ENCODE measurements around the gene POLK. TPM values are rescaled to one million over a fixed set of nuclear protein-coding genes. Genes with fewer than 3 reads are reported as not detected.

Gene POLK
- total RNA-seq, 1 donor from 2014 or later: 27.6 TPM

DNA sequence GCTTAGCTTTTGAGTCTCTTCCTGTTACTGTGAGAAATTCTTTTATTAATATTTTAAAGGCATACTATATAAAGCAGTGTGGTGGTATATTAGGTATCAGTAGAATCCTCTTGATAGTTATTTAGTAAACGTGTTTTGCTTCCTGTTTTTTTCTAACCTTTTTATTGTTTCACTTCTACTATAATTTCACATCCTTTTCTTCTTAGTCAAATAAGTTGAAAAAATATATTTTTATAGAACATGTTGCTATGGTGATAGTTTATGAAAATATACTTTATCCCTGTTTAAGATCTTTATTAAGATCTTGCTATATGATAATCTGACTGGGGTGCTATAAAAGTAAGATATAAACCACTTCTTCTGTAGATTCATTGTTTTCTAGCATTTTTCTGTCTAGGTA lies 2.1 kb downstream of the POLK start:
- Histone ChIP-seq H3K4me3 (ENCODE audit: insufficient read depth, low read depth, low read length) (no peak overlapping the region), H3K79me2 (ENCODE audit: insufficient read depth, low read length) (peaks cover 97% of the 10 kb centered on the region), H3K27me3 (ENCODE audit: insufficient read depth, low read length) (no peaks in the 10 kb centered on the region), H3K9me3 (ENCODE audit: insufficient read depth, low read depth, low read length) (no peaks in the 10 kb centered on the region), H4K20me1 (ENCODE audit: insufficient read depth, low read length) (peaks cover 24% of the 10 kb centered on the region), H3K4me1 (ENCODE audit: insufficient read depth, low read length) (no peaks in the 10 kb centered on the region), H3K9ac (ENCODE audit: low read length) (no peak overlapping the region), H3K27ac (ENCODE audit: low read depth, low read length) (no peak overlapping the region), H2AFZ (ENCODE audit: low read depth, low read length) (no peak overlapping the region), H3K36me3 (ENCODE audit: insufficient read depth, low read length) (no peaks in the 10 kb centered on the region), H3K4me2 (ENCODE audit: low read length) (peak overlapping the region; percentile 86)
- no peak overlapping the region for H3K4me3 Mint-ChIP-seq (ENCODE audit: unreplicated experiment)
- TF ChIP-seq, protein P1, sequence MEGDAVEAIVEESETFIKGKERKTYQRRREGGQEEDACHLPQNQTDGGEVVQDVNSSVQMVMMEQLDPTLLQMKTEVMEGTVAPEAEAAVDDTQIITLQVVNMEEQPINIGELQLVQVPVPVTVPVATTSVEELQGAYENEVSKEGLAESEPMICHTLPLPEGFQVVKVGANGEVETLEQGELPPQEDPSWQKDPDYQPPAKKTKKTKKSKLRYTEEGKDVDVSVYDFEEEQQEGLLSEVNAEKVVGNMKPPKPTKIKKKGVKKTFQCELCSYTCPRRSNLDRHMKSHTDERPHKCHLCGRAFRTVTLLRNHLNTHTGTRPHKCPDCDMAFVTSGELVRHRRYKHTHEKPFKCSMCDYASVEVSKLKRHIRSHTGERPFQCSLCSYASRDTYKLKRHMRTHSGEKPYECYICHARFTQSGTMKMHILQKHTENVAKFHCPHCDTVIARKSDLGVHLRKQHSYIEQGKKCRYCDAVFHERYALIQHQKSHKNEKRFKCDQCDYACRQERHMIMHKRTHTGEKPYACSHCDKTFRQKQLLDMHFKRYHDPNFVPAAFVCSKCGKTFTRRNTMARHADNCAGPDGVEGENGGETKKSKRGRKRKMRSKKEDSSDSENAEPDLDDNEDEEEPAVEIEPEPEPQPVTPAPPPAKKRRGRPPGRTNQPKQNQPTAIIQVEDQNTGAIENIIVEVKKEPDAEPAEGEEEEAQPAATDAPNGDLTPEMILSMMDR (IDR thresholded peaks at IDR 0.05; ENCODE audit: insufficient read depth, low read depth, low read length): no peak
- TF ChIP-seq EZH2 (IDR thresholded peaks at IDR 0.05; ENCODE audit: insufficient read depth, low read length): no peak
- DNase-seq (ENCODE audit: low read depth) (no peak), FAIRE-seq (no peak)
- H3K27ac Mint-ChIP-seq (ENCODE audit: unreplicated experiment): peak overlapping the region; percentile 41
- no peaks in the 10 kb centered on the region for H3K36me3 Mint-ChIP-seq (ENCODE audit: low read depth, unreplicated experiment)
- H3K4me1 Mint-ChIP-seq (ENCODE audit: low read depth, unreplicated experiment): peaks cover 16% of the 10 kb centered on the region
- no peaks in the 10 kb centered on the region for H3K27me3 Mint-ChIP-seq (ENCODE audit: low read depth, unreplicated experiment)
- H3K9me3 Mint-ChIP-seq (ENCODE audit: unreplicated experiment): no peaks in the 10 kb centered on the region

DNA sequence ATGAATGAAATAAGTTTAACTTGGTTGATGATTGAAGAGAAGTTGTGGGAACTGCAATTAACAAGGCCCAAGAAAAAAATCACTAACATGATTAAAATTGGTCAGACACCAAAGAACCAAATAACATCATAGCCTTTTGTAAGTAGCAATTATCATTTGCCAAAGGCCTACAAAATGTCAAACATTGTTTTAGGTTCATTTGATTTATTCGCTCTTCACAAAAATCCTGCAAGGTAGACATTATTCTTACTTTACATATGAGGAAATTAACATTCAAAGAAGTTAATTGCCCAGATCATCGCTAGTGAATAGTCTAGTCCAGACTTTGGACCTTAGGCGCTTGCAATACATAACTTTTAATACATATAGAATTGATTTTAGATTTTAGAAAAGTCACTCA lies 2.6 kb downstream of the POLK start:
- no peaks in the 10 kb centered on the region for H3K4me1 ChIP-seq (ENCODE audit: insufficient read depth, low read length)
- peaks cover 28% of the 10 kb centered on the region for H4K20me1 ChIP-seq (ENCODE audit: insufficient read depth, low read length)
- no peak for DNase-seq (ENCODE audit: low read depth)
- Mint-ChIP-seq H3K9me3 (ENCODE audit: unreplicated experiment) (no peaks in the 10 kb centered on the region), H3K27ac (ENCODE audit: unreplicated experiment) (no peak overlapping the region), H3K36me3 (ENCODE audit: low read depth, unreplicated experiment) (no peaks in the 10 kb centered on the region), H3K4me3 (ENCODE audit: unreplicated experiment) (peak overlapping the region; percentile 14), H3K4me1 (ENCODE audit: low read depth, unreplicated experiment) (peaks cover 16% of the 10 kb centered on the region), H3K27me3 (ENCODE audit: low read depth, unreplicated experiment) (no peaks in the 10 kb centered on the region)
- no peak overlapping the region for H3K9ac ChIP-seq (ENCODE audit: low read length)
- no peaks in the 10 kb centered on the region for H3K27me3 ChIP-seq (ENCODE audit: insufficient read depth, low read length)
- TF ChIP-seq, protein P1 (IDR thresholded peaks at IDR 0.05; ENCODE audit: insufficient read depth, low read depth, low read length): no peak
- TF ChIP-seq EZH2 (IDR thresholded peaks at IDR 0.05; ENCODE audit: insufficient read depth, low read length): no peak
- H3K9me3 ChIP-seq (ENCODE audit: insufficient read depth, low read depth, low read length): no peaks in the 10 kb centered on the region
- no peaks in the 10 kb centered on the region for H3K36me3 ChIP-seq (ENCODE audit: insufficient read depth, low read length)
- peaks cover 97% of the 10 kb centered on the region for H3K79me2 ChIP-seq (ENCODE audit: insufficient read depth, low read length)
- H2AFZ ChIP-seq (ENCODE audit: low read depth, low read length): no peak overlapping the region
- H3K4me2 ChIP-seq (ENCODE audit: low read length): no peak overlapping the region
- H3K27ac ChIP-seq (ENCODE audit: low read depth, low read length): no peak overlapping the region
- H3K4me3 ChIP-seq (ENCODE audit: insufficient read depth, low read depth, low read length): no peak overlapping the region
- FAIRE-seq: no peak

DNA sequence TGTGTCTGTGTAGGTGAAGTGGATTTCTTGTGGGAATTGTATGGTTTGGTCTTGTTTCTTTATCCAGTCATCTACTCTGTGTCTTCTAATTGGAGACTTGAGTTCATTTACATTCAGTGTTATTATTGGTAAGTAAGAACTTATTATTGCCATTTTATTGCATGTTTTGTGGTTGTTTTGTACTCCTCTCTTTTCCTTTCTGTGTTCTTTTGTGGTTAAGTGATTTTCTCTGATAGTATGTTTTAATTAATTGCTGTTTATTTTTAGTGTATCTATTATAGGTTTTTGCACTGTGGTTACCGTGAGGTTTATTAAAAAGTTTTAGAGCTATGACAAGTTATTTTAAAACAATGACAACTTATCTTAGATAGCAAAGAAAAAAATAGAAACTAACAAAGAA lies 8.1 kb downstream of the POLK start:
- H3K4me3 Mint-ChIP-seq (ENCODE audit: unreplicated experiment): no peak overlapping the region
- Histone ChIP-seq H3K9me3 (ENCODE audit: insufficient read depth, low read depth, low read length) (no peaks in the 10 kb centered on the region), H3K79me2 (ENCODE audit: insufficient read depth, low read length) (peaks cover 99% of the 10 kb centered on the region), H3K4me3 (ENCODE audit: insufficient read depth, low read depth, low read length) (no peak overlapping the region), H3K36me3 (ENCODE audit: insufficient read depth, low read length) (no peaks in the 10 kb centered on the region), H3K4me1 (ENCODE audit: insufficient read depth, low read length) (peaks cover 3% of the 10 kb centered on the region), H2AFZ (ENCODE audit: low read depth, low read length) (no peak overlapping the region), H4K20me1 (ENCODE audit: insufficient read depth, low read length) (peaks cover 37% of the 10 kb centered on the region), H3K9ac (ENCODE audit: low read length) (no peak overlapping the region), H3K27me3 (ENCODE audit: insufficient read depth, low read length) (no peaks in the 10 kb centered on the region), H3K27ac (ENCODE audit: low read depth, low read length) (no peak overlapping the region), H3K4me2 (ENCODE audit: low read length) (no peak overlapping the region)
- no peak for TF ChIP-seq EZH2 (IDR thresholded peaks at IDR 0.05; ENCODE audit: insufficient read depth, low read length)
- TF ChIP-seq, protein P1 (IDR thresholded peaks at IDR 0.05; ENCODE audit: insufficient read depth, low read depth, low read length): no peak
- peaks cover 12% of the 10 kb centered on the region for H3K36me3 Mint-ChIP-seq (ENCODE audit: low read depth, unreplicated experiment)
- H3K27ac Mint-ChIP-seq (ENCODE audit: unreplicated experiment): no peak overlapping the region
- H3K9me3 Mint-ChIP-seq (ENCODE audit: unreplicated experiment): peaks cover 6% of the 10 kb centered on the region
- peaks cover 19% of the 10 kb centered on the region for H3K4me1 Mint-ChIP-seq (ENCODE audit: low read depth, unreplicated experiment)
- no peak for DNase-seq (ENCODE audit: low read depth)
- H3K27me3 Mint-ChIP-seq (ENCODE audit: low read depth, unreplicated experiment): no peaks in the 10 kb centered on the region
- no peak for FAIRE-seq

Measured in astrocyte (in vitro differentiated cells and primary cell).